Measurements from ENCODE around the gene RNPEP. TPM values are rescaled to one million over a fixed set of nuclear protein-coding genes. Genes with fewer than 3 reads are reported as not detected.
A peak's percentile ranks its signal among the peaks of the same experiment; 100 is the strongest.

The RNPEP gene
- total and polyA plus RNA-seq, 2 of the 8 experiments (the other 6 are each of a cell fraction or from before 2014, with no cell fraction given): 34.1 to 51.1 TPM

DNA sequence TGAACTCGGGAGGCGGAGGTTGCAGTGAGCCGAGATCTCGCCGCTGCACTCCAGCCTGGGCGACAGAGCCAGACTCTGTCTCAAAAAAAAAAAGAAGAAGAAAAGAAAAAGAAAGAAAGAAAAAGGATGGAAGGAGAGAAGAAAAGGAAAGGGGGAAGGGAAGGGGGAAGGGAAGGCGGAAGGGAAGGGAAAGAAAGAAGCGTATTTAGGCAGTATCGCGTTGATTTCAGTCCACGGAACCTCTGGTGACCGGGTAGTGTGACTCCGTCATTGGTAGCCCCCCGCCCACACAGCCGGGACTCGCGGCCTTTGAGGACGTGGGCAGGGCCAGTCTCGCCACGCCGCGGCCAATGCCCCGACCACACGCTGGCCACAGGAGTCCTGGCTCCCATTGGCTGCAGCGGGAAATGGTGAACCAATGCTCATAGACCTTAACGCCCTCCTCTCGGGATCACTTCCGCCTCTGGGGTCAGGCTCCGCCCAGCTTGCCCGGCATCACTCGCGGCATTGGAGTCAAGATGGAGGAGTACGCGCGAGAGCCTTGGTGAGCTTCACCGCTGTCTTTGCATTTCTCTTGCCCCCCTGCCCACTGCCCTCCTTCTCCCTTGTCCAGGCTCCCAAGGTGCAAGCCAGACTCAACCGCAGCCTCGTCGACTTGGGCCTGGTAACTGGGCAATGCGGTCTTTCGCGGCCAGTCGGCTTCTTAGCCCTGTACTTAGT is 27.3 kb upstream of the RNPEP start, which contains the start of gene TIMM17A:
TSS of gene TIMM17A (plus strand) at position 495 of the 720 bp plus-strand sequence. CDS start at position 519, 24 bp downstream.
- H2AFZ ChIP-seq (ENCODE audit: low read length): peak within 1 kb of the TSS; percentile 98
- CTCF ChIA-PET (ENCODE audit: partially characterized antibody): interaction anchor here (0.7 to 5.5 kb wide), 11 partner anchors 10 to 442 kb away, joined by 3 to 39 read pairs (median 4); partner anchors contain the start of gene LMOD1
- FAIRE-seq: peak; percentile 78
- no peak for TF ChIP-seq CTBP2 (IDR thresholded peaks at IDR 0.05; ENCODE audit: borderline replicate concordance, insufficient read depth, insufficient read length, low read length)
- peak; percentile 87 for TF ChIP-seq PHF8 (conservative IDR thresholded peaks at IDR 0.05; ENCODE audit: low read depth, low read length)
- peak; percentile 87 for TF ChIP-seq ASH2L (IDR thresholded peaks at IDR 0.05; ENCODE audit: low read length)
- TF ChIP-seq SAP30 (IDR thresholded peaks at IDR 0.05; ENCODE audit: insufficient read depth, insufficient replicate concordance, low read length): no peak
- 0 out of 2 replicates have a peak, but pooled peaks have one; percentile 41 for TF ChIP-seq SP4 (IDR thresholded peaks at IDR 0.05; ENCODE audit: low read length)
- peak; percentile 65 for TF ChIP-seq RBBP5 (IDR thresholded peaks at IDR 0.05; ENCODE audit: borderline replicate concordance, low read depth, low read length)
- no peak for TF ChIP-seq ZNF274 (IDR thresholded peaks at IDR 0.05; ENCODE audit: borderline replicate concordance, extremely low read depth, low read length)
- peak; percentile 96; the same call in 1 of the 2 replicates for TF ChIP-seq KDM5A (IDR thresholded peaks at IDR 0.05; ENCODE audit: low read length)
- 0 out of 4 replicates have a peak, but pooled peaks have one; percentile 7 to 30 for TF ChIP-seq SIN3A (conservative IDR thresholded peaks at IDR 0.05 in 1 of 2, IDR thresholded peaks at IDR 0.05 in 1 of 2; ENCODE audit: low read depth in 1 of 2, low read length in 2 of 2)
- peak; percentile 45; the same call in 1 of the 2 replicates for TF ChIP-seq CHD2 (IDR thresholded peaks at IDR 0.05; ENCODE audit: low read length)
- peak in 1 of 2 experiments; percentile 91 for TF ChIP-seq POLR2A (IDR thresholded peaks at IDR 0.05; ENCODE audit: control extremely low read depth in 1 of 2, low read depth in 2 of 2, low read length in 2 of 2)

More for the DNA sequence above, 27.3 kb upstream of the RNPEP start, which contains the start of gene TIMM17A:
- peak; percentile 77 to 93 for DNase-seq (ENCODE audit: low read depth in 1 of 2, low spot score in 2 of 2)
- peak within 1 kb of the TSS; percentile 83 to 100 (median 94) for H3K4me3 ChIP-seq (ENCODE audit: extremely low read depth in 1 of 4, insufficient read depth in 2 of 4, low read depth in 3 of 4, low read length in 4 of 4)
- peak within 1 kb of the TSS; percentile 49 for H4K5ac ChIP-seq (ENCODE audit: insufficient read length, low read depth, low read length)
- H3K9me3 ChIP-seq (ENCODE audit: insufficient read depth in 2 of 2, low read depth in 1 of 2, low read length in 1 of 2): no peaks in the 10 kb centered on the region
- H2BK15ac ChIP-seq (ENCODE audit: low read length): no peak within 1 kb of the TSS
- no peak within 1 kb of the TSS for H3K23ac ChIP-seq (ENCODE audit: insufficient read length)
- peaks cover 7 to 24% (median 15%) of the 10 kb centered on the region in 4 experiments; a peak in 6 of 8 replicates for H3K36me3 ChIP-seq (ENCODE audit: control insufficient read depth in 2 of 4, insufficient read depth in 4 of 4, low read length in 3 of 4)
- peak within 1 kb of the TSS; percentile 93; the same call in 1 of the 2 replicates for H4K8ac ChIP-seq (ENCODE audit: extremely low read depth, insufficient read depth, low read length)
- H3K56ac ChIP-seq (replicated peaks; ENCODE audit: insufficient read length, low read depth, low read length): no peak within 1 kb of the TSS
- H2BK120ac ChIP-seq (replicated peaks; ENCODE audit: low read depth, low read length): no peak within 1 kb of the TSS
- peak within 1 kb of the TSS; percentile 30; the same call in 1 of the 2 replicates for H2AK5ac ChIP-seq (ENCODE audit: low read depth, low read length)
- no peak within 1 kb of the TSS for H3K4ac ChIP-seq (replicated peaks; ENCODE audit: insufficient read length, low read depth, low read length)
- peak within 1 kb of the TSS; percentile 90 to 98 (median 96) for H3K9ac ChIP-seq (replicated peaks in 1 of 4; ENCODE audit: extremely low read depth in 1 of 4, low read depth in 3 of 4, low read length in 3 of 4)
- peak within 1 kb of the TSS; percentile 30 for H4K91ac ChIP-seq (replicated peaks; ENCODE audit: insufficient read length, low read length)
- peaks cover 0 to 3% (median 0%) of the 10 kb centered on the region in 4 experiments; a peak in 1 of 7 replicates for H3K4me1 ChIP-seq (replicated peaks in 1 of 4; ENCODE audit: control insufficient read depth in 3 of 4, insufficient read depth in 4 of 4, low read length in 3 of 4)
- no peaks in the 10 kb centered on the region; the same call in 1 of the 2 replicates for H3K79me1 ChIP-seq (ENCODE audit: low read depth, low read length)
- H4K20me1 ChIP-seq (replicated peaks in 1 of 2; ENCODE audit: control insufficient read depth in 1 of 2, insufficient read depth in 2 of 2, low read length in 2 of 2): peaks cover 0 to 1% of the 10 kb centered on the region in 2 experiments
- peak within 1 kb of the TSS; percentile 90 for H3K27ac ChIP-seq (ENCODE audit: low read depth, low read length)
- H3K79me2 ChIP-seq (ENCODE audit: control insufficient read depth in 1 of 2, insufficient read depth in 2 of 2, low read length in 2 of 2): peaks cover 12 to 29% of the 10 kb centered on the region in 2 experiments
- H3K27me3 ChIP-seq (replicated peaks in 1 of 4; ENCODE audit: control insufficient read depth in 3 of 4, extremely low read depth in 1 of 4, insufficient read depth in 3 of 4, low read length in 3 of 4): no peaks in the 10 kb centered on the region
- POLR2A ChIA-PET (ENCODE audit: partially characterized antibody): interaction anchor here (0.6 to 6.2 kb wide), 19 partner anchors 8 to 419 kb away, joined by 3 to 27 read pairs (median 4); partner anchors contain the start of genes GPR37L1, LMOD1 and RNPEP
- H2BK20ac ChIP-seq (ENCODE audit: low read length): no peak within 1 kb of the TSS
- H3K23me2 ChIP-seq (ENCODE audit: low read depth, low read length): no peaks in the 10 kb centered on the region
- H2BK5ac ChIP-seq (ENCODE audit: low read depth, low read length): peak within 1 kb of the TSS; percentile 89
- no peak within 1 kb of the TSS for H2BK12ac ChIP-seq (ENCODE audit: low read depth, low read length)
- H3K18ac ChIP-seq (ENCODE audit: extremely low read depth, low read length): peak within 1 kb of the TSS; percentile 79; the same call in 1 of the 2 replicates
- H3K4me2 ChIP-seq (ENCODE audit: insufficient read depth in 1 of 2, low read depth in 2 of 2, low read length in 2 of 2): peak within 1 kb of the TSS; percentile 48 to 72
- no peak within 1 kb of the TSS for H3K14ac ChIP-seq (ENCODE audit: insufficient read length)
- WGBS, 2 experiments (ENCODE audit: extremely low coverage in 1 of 2, insufficient coverage in 1 of 2, insufficient read length in 1 of 2, insufficient replicate concordance in 2 of 2, low coverage in 1 of 2, low lambda C conversion rate in 2 of 2, missing lambda C conversion rate in 1 of 2): 1% methylated on average over 35 of the region's 43 CpGs; no CpG with 5 or more reads in 1 of the 2 experiments
